Right atrium auricular region (tissue), 2 donors: Measurements from ENCODE around the gene CEP170. TPM values are rescaled to one million over a fixed set of nuclear protein-coding genes. Genes with fewer than 3 reads are reported as not detected.

ENCODE experiments used
- DNase-seq: peaks from one replicate; pipeline ENCODE4 v3.0.0-alpha.2; 2019; ENCODE audit warnings: low spot score
- H3K27ac ChIP-seq, 2 donors: fragments of 200-600 bp; sonication (generic); 1 replicate in 1 of 2; 2 replicates in 1 of 2; pipeline ENCODE4 v1.5.1; 2016 to 2019
- H3K27me3 ChIP-seq, 2 donors: fragments of 200-600 bp; sonication (generic); one replicate each; pipeline versions ENCODE4 v1.5.1 to v1.6.0; 2017 to 2019
- H3K36me3 ChIP-seq: fragments of 200-600 bp; sonication (generic); one replicate; pipeline ENCODE4 v1.5.1; 2016
- H3K4me1 ChIP-seq, 2 donors: fragments of 200-600 bp; sonication (generic); one replicate each; pipeline versions ENCODE4 v1.5.1 to v1.6.0; 2017 to 2019
- H3K4me3 ChIP-seq, 2 donors: fragments of 200-600 bp; sonication (generic); 1 replicate in 1 of 2; 2 replicates in 1 of 2; pipeline ENCODE4 v1.5.1; 2017 to 2019; ENCODE audit warnings: mild to moderate bottlenecking in 1 of 2, moderate library complexity in 1 of 2
- H3K9me3 ChIP-seq, 2 donors: fragments of 200-600 bp; sonication (generic); one replicate each; pipeline ENCODE4 v1.5.1; 2019
- CTCF ChIP-seq, 2 donors: fragments of 200-600 bp; sonication (generic); IDR thresholded peaks; one replicate each; pipeline ENCODE4 v1.5.1; 2019; ENCODE audit warnings: antibody characterized with exemption in 2 of 2
- total RNA-seq, 2 donors: library from RNA; depleted of rRNA; stranded (reverse); fragments of >200 nt; gene quantifications; one replicate each; pipeline ENCODE4 v1.1.0, GENCODE V29; 2016

CEP170 gene
- 10 to 100 TPM; 28.4 to 29.1 TPM for total RNA-seq

- H3K9me3 ChIP-seq, result no peaks in the 10 kb centered on the region
- H3K27ac ChIP-seq, result peak within 1 kb of the TSS; percentile 96 to 98
- H3K27me3 ChIP-seq, result no peaks in the 10 kb centered on the region
- H3K4me1 ChIP-seq, result peaks cover 0 to 40% of the 10 kb centered on the region in 2 donors
- no peak for TF ChIP-seq CTCF (IDR thresholded peaks at IDR 0.05)
- H3K4me3 ChIP-seq, result peak within 1 kb of the TSS; percentile 81 to 96
- H3K36me3 ChIP-seq, result no peaks in the 10 kb centered on the region
- peak; percentile 93 for DNase-seq
Observed at GRCh38 chr1:243254927-243255790, at the start of gene CEP170. CEP170 (minus strand) TSS chr1:243255281; CDS start chr1:243225280, 30,001 bp downstream.

- Histone ChIP-seq H3K27me3 (no peaks in the 10 kb centered on the region), H3K27ac (no peak overlapping the region), H3K36me3 (peaks cover 13% of the 10 kb centered on the region), H3K4me1 (no peaks in the 10 kb centered on the region), H3K9me3 (peaks cover 0 to 5% of the 10 kb centered on the region in 2 donors), H3K4me3 (no peak overlapping the region)
- no peak for DNase-seq
- no peak for TF ChIP-seq CTCF (IDR thresholded peaks at IDR 0.05)
Observed at GRCh38 chr1:243301059-243301458, 46.0 kb upstream of the CEP170 start.

GRCh38 chr1:243299069-243299468, 44.0 kb upstream of the CEP170 start:
- Histone ChIP-seq H3K4me1 (no peaks in the 10 kb centered on the region), H3K36me3 (peaks cover 9% of the 10 kb centered on the region), H3K27me3 (no peaks in the 10 kb centered on the region), H3K9me3 (peaks cover 0 to 5% of the 10 kb centered on the region in 2 donors), H3K27ac (no peak overlapping the region), H3K4me3 (no peak overlapping the region)
- TF ChIP-seq CTCF (IDR thresholded peaks at IDR 0.05), result no peak
- no peak for DNase-seq

GRCh38 chr1:243294723-243295121, 39.6 kb upstream of the CEP170 start:
- no peak for TF ChIP-seq CTCF (IDR thresholded peaks at IDR 0.05)
- peaks cover 11% of the 10 kb centered on the region for H3K36me3 ChIP-seq
- no peak overlapping the region for H3K4me3 ChIP-seq

GRCh38 chr1:243293941-243294722, 39.1 kb upstream of the CEP170 start:
- peaks cover 17% of the 10 kb centered on the region for H3K36me3 ChIP-seq
- no peaks in the 10 kb centered on the region for H3K4me1 ChIP-seq
- DNase-seq, result no peak
- no peak overlapping the region for H3K27ac ChIP-seq
- no peak overlapping the region for H3K4me3 ChIP-seq
- no peaks in the 10 kb centered on the region for H3K27me3 ChIP-seq
- TF ChIP-seq CTCF (IDR thresholded peaks at IDR 0.05), result no peak
- peaks cover 0 to 12% of the 10 kb centered on the region in 2 donors for H3K9me3 ChIP-seq

More at GRCh38 chr1:243294723-243295121, 39.6 kb upstream of the CEP170 start:
- Histone ChIP-seq H3K9me3 (peaks cover 0 to 12% of the 10 kb centered on the region in 2 donors), H3K27ac (no peak overlapping the region), H3K27me3 (no peaks in the 10 kb centered on the region), H3K4me1 (no peaks in the 10 kb centered on the region)
- DNase-seq, result no peak
